ENCODE data around the gene DNAJC7. TPM values are rescaled to one million over a fixed set of nuclear protein-coding genes. Genes with fewer than 3 reads are reported as not detected.

Gene DNAJC7
- total RNA-seq, 2 donors from 2014 or later: 119 to 137 TPM

DNA sequence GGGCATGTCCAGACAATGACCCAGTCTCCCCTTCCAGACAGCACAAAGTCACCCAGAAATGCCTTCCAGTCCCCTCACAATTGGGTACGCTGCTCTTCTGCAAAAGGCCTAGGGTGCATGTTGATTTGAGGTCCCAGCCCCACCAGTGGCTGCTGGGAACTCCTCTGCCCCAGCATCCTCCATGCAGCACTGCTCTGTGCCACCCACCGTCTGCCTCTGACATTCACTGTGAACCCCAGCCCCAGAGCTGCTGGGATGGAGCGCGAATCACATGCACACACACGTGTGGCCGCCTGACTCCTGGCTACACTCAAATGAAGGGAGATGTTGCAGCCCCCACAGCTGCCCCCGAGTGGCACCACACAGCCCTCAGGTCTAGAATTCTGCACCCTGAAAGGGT, 34.4 kb upstream of the DNAJC7 start:
- H3K4me3 Mint-ChIP-seq: peak overlapping the region; percentile 30
- H3K27me3 Mint-ChIP-seq: peaks cover 36 to 39% of the 10 kb centered on the region in 2 donors

DNA sequence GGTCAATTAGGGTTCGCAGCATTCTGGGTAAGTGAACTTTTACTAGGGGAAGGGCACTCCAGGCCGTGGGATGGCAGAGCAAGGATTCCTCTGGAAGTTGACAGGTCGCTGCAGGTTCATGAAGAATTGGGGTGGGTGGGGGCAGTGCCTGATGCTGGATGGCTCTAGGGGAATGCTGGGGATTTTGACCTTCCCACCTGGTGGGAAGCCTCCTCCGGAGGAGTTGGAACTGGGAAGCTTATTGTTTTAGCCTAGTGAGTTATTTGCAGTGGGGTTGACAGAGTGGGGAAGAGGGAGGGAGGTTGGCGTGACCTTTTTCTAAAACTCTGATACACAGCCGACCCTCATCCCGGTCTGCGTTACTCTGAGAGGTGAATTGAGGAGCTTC, 33.8 kb upstream of the DNAJC7 start:
- DNase-seq (ENCODE audit: low spot score): no peak
- no peak overlapping the region for H3K27ac Mint-ChIP-seq
- peak overlapping the region; percentile 70 for H3K4me3 Mint-ChIP-seq
- no peaks in the 10 kb centered on the region for H3K9me3 Mint-ChIP-seq
- no peak for ATAC-seq
- peaks cover 4 to 5% of the 10 kb centered on the region in 2 donors for H3K4me1 Mint-ChIP-seq (ENCODE audit: low read depth in 2 of 2)
- no peaks in the 10 kb centered on the region for H3K36me3 Mint-ChIP-seq
- peaks cover 36 to 39% of the 10 kb centered on the region in 2 donors for H3K27me3 Mint-ChIP-seq

More for the DNA sequence above, 34.4 kb upstream of the DNAJC7 start:
- Mint-ChIP-seq H3K27ac (no peak overlapping the region), H3K36me3 (no peaks in the 10 kb centered on the region), H3K9me3 (no peaks in the 10 kb centered on the region), H3K4me1 (ENCODE audit: low read depth in 2 of 2) (peaks cover 4 to 5% of the 10 kb centered on the region in 2 donors)
- ATAC-seq (no peak), DNase-seq (ENCODE audit: low spot score) (no peak)

DNA sequence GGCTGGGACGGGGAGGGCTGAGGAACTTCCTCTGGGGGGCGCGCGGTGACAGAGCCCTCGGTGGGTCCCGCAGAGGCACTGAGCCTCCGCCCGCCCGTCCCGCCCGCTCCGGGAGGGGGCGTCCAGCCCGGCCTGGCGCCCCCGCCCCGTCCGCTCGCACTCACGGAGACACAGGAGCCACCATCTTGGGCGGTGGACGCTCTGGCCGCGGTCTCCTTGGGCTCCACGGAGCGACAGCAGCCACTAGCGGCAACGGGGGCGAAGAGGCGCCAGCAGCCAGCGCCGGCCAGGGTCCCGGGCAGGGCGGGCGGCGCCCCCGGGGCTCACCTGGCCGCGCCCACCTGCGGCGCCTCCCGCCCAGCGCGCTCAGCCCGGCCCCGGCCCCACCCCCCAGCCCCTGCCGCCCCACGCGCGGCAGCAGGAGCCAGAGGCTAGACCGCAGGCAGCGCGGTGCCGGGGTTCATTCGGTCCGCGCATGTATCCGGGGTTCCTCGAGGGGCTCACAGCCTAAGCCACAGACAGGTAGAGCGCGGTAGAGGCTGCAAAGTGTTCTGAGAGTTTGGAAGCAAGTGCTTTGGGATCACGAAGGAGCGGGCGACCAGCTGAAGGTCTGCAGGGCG, 33.3 kb upstream of the DNAJC7 start, which contains the start of gene C17orf113:
TSS of gene C17orf113 (minus strand) at position 209 of the 620 bp plus-strand sequence. CDS start 7,225 bp downstream, outside the sequence.
- no peak within 1 kb of the TSS for H3K27ac Mint-ChIP-seq
- DNase-seq (ENCODE audit: low spot score) (no peak), ATAC-seq (peak; percentile 66 to 75)
- H3K9me3 Mint-ChIP-seq: no peaks in the 10 kb centered on the region
- peaks cover 36 to 39% of the 10 kb centered on the region in 2 donors for H3K27me3 Mint-ChIP-seq
- H3K4me1 Mint-ChIP-seq (ENCODE audit: low read depth in 2 of 2): peaks cover 4 to 5% of the 10 kb centered on the region in 2 donors
- no peaks in the 10 kb centered on the region for H3K36me3 Mint-ChIP-seq
- H3K4me3 Mint-ChIP-seq: peak within 1 kb of the TSS; percentile 70

DNA sequence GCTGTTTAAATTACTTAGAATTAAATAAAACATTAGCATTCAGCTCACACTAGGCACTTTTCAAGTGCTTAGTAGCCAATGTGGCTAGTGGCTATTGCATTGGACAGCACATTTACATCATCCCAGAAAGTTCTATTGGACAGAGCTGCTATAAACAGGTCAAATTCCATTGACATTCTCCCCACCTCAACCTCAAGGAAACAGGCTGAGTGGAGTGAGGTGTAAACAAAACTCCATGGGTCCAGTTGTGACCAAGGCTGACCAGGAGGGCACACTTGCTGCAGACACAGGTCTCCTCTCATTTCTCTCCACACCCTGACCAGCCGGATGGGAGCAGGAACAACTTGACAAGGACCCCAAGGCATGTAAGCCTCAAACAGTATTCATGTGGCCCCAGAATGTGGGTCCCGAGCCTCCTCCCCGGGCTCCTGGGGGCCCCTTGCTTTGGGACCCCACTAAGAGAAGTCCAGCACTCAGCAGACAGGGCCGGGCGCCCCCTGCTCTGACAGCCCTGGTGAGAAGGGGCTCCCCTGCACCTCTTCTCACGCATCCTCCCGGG, 32.7 kb upstream of the DNAJC7 start:
- no peak for ATAC-seq
- peaks cover 34 to 39% of the 10 kb centered on the region in 2 donors for H3K27me3 Mint-ChIP-seq
- no peaks in the 10 kb centered on the region for H3K9me3 Mint-ChIP-seq
- H3K27ac Mint-ChIP-seq: no peak overlapping the region
- DNase-seq (ENCODE audit: low spot score): no peak
- peaks cover 4 to 5% of the 10 kb centered on the region in 2 donors for H3K4me1 Mint-ChIP-seq (ENCODE audit: low read depth in 2 of 2)
- H3K4me3 Mint-ChIP-seq: peak overlapping the region; percentile 32
- H3K36me3 Mint-ChIP-seq: no peaks in the 10 kb centered on the region

DNA sequence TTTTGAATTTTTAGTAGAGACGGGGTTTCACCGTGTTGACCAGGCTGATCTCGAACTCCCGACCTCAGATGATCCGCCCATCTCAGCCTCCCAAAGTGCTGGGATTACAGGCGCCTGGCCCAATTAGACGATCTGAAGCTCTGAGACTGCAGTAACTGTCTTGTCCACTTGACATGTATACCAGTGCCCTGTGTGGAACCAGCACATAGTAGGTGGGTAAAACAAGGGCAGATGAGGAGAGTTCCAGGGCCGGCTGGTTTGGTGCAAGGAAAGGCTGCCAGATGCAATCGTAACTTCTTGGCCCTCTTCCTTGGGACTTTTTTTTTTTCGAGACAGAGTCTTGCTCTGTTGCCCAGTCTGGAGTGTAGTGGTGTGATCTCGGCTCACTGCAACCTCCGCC, 30.1 kb upstream of the DNAJC7 start:
- peaks cover 24 to 33% of the 10 kb centered on the region in 2 donors for H3K27me3 Mint-ChIP-seq
- H3K4me3 Mint-ChIP-seq: no peak overlapping the region
- no peak overlapping the region for H3K27ac Mint-ChIP-seq
- ATAC-seq (no peak), DNase-seq (ENCODE audit: low spot score) (no peak)
- peaks cover 4 to 5% of the 10 kb centered on the region in 2 donors for H3K4me1 Mint-ChIP-seq (ENCODE audit: low read depth in 2 of 2)
- no peaks in the 10 kb centered on the region for H3K9me3 Mint-ChIP-seq
- H3K36me3 Mint-ChIP-seq: no peaks in the 10 kb centered on the region

DNA sequence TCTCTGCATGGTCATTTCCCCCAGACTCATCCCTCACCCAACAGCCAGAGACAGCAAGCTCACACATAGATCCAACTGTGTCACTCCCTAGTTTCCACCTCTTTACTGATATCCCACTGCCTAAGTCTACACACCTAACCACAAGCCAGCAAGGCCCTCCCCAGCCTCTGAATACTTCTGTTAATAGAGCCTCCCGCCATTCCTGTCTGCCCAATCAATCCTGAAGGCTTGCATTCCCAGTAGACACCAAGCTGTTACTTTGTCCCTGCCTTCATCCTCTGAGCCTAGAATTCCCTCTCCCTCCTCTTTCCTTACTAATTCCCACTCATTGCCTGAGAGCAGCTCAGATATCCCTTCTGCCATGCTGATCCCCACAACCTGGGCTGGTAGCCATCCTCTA, 28.5 kb upstream of the DNAJC7 start:
- DNase-seq (ENCODE audit: low spot score) (no peak), ATAC-seq (no peak)
- Mint-ChIP-seq H3K36me3 (no peaks in the 10 kb centered on the region), H3K4me1 (ENCODE audit: low read depth in 2 of 2) (peaks cover under 1 to 1% of the 10 kb centered on the region in 2 donors), H3K9me3 (no peaks in the 10 kb centered on the region), H3K27ac (no peak overlapping the region), H3K4me3 (no peak overlapping the region), H3K27me3 (peaks cover 11 to 17% of the 10 kb centered on the region in 2 donors)

DNA sequence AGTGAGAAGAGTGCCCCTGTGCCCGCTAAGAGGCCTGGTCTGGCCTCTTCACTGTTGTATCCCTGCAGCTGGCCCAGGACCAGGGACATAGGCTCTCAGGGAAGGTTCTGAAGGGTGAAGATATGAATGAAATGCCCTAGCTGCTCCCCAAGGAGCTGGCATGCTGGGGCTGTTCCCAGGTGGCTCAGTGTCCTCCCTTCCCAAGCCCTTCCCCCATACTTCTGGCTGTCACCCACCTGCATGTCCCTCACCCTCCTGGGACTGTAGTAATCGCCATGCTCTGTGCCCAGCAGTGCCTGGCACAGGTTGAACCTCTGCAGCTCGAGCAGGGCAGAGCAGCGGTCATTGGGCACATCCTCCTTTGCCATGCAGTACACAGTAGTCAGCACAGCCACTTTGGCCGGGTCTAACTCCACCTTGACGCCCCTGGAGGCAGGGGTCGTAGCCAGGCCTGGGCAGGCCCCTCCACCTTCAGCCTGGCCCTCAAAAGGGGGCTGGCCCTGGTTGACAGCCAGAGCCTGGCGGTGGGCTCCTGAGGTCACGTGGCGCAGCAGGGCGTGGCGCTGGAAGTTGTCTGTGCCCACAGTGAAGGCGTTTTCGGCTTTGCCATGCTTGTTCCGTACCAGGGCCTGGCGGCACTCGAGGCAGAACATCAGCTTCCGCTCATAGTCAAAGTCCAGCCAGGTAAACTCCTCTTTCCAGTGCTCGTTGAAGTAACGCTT, 25.5 kb upstream of the DNAJC7 start:
- ATAC-seq: no peak
- no peaks in the 10 kb centered on the region for H3K36me3 Mint-ChIP-seq
- no peak overlapping the region for H3K27ac Mint-ChIP-seq
- no peak for DNase-seq (ENCODE audit: low spot score)
- no peaks in the 10 kb centered on the region for H3K27me3 Mint-ChIP-seq
- no peak overlapping the region for H3K4me3 Mint-ChIP-seq
- H3K9me3 Mint-ChIP-seq: no peaks in the 10 kb centered on the region
- no peaks in the 10 kb centered on the region for H3K4me1 Mint-ChIP-seq (ENCODE audit: low read depth in 2 of 2)

DNA sequence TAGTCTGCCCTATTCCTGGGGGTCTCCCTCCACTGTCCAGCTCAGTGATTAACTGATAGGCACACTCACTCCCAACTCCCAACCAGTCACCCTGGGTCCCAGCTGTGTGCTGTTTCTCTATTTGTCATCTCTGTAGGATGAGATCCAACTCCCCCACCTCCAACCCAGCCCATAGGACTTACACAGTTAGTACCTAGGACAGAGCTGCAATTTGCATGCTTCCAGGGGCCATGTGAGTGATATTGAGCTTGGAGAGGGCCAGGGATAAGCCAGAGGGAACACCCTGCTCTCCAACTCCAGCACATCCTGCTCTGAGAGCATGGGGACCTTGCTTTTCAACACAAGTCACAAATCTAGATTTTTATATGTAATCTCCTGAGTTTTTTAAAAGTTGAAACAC, 24.4 kb upstream of the DNAJC7 start:
- Mint-ChIP-seq H3K4me1 (ENCODE audit: low read depth in 2 of 2) (no peaks in the 10 kb centered on the region), H3K9me3 (no peaks in the 10 kb centered on the region), H3K27ac (no peak overlapping the region), H3K36me3 (no peaks in the 10 kb centered on the region), H3K4me3 (no peak overlapping the region), H3K27me3 (no peaks in the 10 kb centered on the region)
- DNase-seq (ENCODE audit: low spot score): no peak
- ATAC-seq: no peak

DNA sequence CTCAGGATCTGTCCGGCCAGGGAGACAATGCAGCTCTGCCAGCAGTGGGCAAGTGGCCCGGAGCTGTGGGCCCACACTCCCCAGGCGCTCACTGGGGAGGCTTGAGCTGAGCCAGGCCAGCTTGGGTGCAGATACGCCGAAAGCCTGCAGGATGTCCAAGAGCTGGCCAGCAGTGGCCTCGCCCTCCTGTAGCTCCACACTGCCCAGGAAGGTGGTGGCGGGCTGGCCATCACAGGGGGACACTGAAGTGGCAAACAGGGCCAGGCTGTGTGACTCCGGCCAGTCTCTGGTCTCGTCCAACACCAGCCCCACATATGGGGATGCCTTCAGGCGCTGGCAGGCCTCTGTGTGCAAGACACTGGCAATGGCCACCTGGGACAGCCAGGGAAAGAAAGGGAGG, 23.6 kb upstream of the DNAJC7 start:
- no peak for ATAC-seq
- Mint-ChIP-seq H3K27me3 (no peaks in the 10 kb centered on the region), H3K9me3 (no peaks in the 10 kb centered on the region), H3K4me3 (no peak overlapping the region), H3K36me3 (no peaks in the 10 kb centered on the region), H3K27ac (no peak overlapping the region), H3K4me1 (ENCODE audit: low read depth in 2 of 2) (no peaks in the 10 kb centered on the region)
- no peak for DNase-seq (ENCODE audit: low spot score)

DNA sequence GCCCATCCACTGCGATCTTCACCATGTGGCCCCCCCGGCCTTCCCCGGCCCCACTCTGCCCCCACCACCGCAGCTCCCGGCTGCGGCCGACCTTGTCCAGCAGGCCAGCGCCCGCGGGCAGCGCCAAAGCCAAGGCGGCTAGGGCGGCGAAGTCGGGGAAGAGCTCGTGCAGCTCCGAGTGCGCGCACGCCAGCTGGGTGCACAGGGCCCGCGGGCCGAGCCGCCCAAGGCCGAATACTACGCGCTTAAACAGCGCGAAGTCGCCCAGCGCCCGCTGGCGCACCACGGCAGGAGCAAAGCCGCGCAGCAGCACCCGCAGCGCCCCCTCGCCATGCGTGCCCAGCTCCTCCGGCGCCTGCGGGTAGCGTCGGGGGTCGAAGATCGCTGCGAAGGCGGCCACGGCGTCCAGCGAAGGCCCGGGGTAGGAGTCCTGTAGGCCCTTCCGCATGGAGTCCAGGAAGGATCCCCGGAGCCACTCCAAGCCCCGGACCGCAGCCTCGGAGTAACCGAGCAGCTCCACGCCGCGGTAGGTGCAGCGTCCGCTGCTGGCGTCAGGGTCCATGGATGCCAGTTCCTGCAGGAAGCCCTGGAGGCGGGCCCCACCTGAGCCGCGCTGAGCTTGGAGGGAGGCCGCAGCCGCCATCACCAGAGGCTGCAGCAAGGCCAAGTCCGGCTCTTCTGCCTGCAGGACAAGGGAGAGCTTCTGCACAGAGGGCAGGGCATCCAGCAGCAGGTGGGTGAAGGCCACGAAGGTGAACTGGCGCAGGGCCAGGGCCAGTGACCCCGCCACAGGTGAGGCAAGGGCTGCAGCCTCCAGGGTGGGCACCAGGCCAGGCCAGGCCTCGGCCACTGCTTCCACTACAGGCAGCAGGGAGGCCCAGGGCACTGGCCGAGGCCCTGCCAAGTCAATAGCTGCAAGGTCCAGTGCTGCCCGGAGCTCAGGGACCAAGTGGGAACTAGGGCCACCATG, 22.8 kb upstream of the DNAJC7 start:
- no peaks in the 10 kb centered on the region for H3K9me3 Mint-ChIP-seq
- H3K27me3 Mint-ChIP-seq: no peaks in the 10 kb centered on the region
- H3K27ac Mint-ChIP-seq: no peak overlapping the region
- no peaks in the 10 kb centered on the region for H3K36me3 Mint-ChIP-seq
- ATAC-seq (no peak), DNase-seq (ENCODE audit: low spot score) (no peak)
- H3K4me3 Mint-ChIP-seq: no peak overlapping the region
- no peaks in the 10 kb centered on the region for H3K4me1 Mint-ChIP-seq (ENCODE audit: low read depth in 2 of 2)

DNA sequence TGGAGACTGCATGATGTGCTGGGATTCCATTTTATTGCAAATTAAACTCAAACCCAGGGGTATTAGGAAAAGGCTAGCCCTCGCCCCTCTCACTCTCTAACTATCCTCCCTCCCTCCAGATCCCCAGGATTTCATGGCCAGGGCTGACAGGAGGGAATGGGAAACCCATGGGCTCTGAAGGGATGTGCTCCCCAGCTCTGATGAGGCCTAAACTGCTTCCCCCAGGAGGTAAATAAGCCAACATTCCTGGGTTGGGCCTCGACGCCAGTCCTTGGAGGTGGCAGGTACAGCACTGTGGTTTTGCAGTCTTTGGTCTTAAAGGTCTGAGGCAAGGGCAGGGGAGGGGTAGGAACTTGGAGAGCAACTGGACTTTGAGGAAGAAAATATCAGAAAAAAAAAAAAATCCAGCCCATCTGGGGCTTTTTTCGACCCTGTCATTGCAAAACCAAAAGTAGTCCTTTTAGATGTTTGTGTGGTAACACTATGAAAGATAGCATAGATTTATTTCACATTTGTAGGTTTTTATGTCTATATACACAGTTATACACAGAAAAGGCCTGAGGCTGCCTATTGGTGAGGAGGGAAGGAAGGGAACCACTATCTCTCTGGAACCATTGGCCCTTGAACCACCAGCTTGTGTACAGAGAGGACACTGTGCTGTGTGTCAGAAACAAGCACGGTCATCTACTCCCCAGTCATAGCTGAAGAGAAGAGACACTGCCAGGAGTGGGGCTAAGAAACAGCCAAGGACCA, 21.2 kb upstream of the DNAJC7 start:
- Mint-ChIP-seq H3K36me3 (no peaks in the 10 kb centered on the region), H3K4me3 (no peak overlapping the region), H3K4me1 (ENCODE audit: low read depth in 2 of 2) (peaks cover 0 to 3% of the 10 kb centered on the region in 2 donors), H3K27me3 (peaks cover 0 to 2% of the 10 kb centered on the region in 2 donors), H3K27ac (peak overlapping the region in 1 of 2 donors; percentile 25), H3K9me3 (no peaks in the 10 kb centered on the region)
- peak; percentile 41 to 58 for ATAC-seq
- no peak for DNase-seq (ENCODE audit: low spot score)

DNA sequence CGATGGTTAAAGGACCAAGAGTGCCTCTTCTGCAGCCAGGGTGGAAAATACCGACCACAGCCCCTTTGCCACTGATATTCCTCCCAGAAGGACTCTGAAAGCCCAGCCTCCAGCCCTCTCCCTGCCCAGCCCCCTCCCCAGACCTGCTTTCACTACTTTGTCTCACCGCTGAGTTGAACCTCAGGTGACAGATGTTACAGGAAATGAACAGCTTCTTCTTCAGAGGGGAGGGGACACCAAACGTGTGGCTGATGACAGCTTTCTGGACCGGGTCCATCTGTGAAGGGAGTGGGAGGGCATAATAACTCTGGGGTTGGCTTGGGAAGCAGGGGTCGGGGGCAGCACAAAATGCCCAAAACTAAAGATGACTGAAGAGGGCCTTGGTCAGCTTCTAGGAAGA, 16.8 kb upstream of the DNAJC7 start:
- ATAC-seq: no peak
- Mint-ChIP-seq H3K27ac (peak overlapping the region in 1 of 2 donors; percentile 51), H3K9me3 (no peaks in the 10 kb centered on the region), H3K4me1 (ENCODE audit: low read depth in 2 of 2) (peaks cover 0 to 3% of the 10 kb centered on the region in 2 donors), H3K36me3 (no peaks in the 10 kb centered on the region), H3K27me3 (peaks cover 0 to 2% of the 10 kb centered on the region in 2 donors), H3K4me3 (no peak overlapping the region)
- no peak for DNase-seq (ENCODE audit: low spot score)

DNA sequence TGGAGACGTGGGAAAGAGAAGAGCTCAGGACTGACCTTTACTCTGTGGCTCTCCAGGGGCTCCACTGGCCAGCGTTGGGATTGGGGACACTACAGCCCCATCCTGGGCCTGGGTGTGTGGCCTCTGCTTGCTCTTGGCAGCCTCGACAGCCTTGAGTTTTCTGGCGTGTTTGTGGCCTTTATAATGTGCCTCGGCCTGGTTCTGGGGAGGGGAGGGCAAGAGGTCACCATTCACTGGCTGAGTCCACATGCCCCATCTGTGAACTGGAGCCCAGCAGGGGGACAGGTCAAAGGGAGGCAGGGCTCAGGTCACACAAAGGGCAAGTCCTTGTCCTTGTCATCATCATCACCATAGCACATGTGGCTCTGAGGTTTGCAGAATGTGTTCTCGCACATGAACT, 14.3 kb upstream of the DNAJC7 start:
- H3K4me3 Mint-ChIP-seq: no peak overlapping the region
- no peaks in the 10 kb centered on the region for H3K36me3 Mint-ChIP-seq
- H3K27me3 Mint-ChIP-seq: peaks cover 0 to 5% of the 10 kb centered on the region in 2 donors
- ATAC-seq: no peak
- no peak for DNase-seq (ENCODE audit: low spot score)
- H3K27ac Mint-ChIP-seq: no peak overlapping the region
- H3K9me3 Mint-ChIP-seq: no peaks in the 10 kb centered on the region
- peaks cover 0 to 6% of the 10 kb centered on the region in 2 donors for H3K4me1 Mint-ChIP-seq (ENCODE audit: low read depth in 2 of 2)

All from natural killer cell treated with Interleukin-12 subunit alpha and Interleukin-12 subunit beta and Interleukin-15 and Interleukin-18, amount 100 ng/mL, for 72 hours (primary cell).